GM12878 (cell line): Measurements from ENCODE around the gene ATAD3A.
"Not testable (repeated sequence)": the region's sequence is repeated elsewhere in the genome, so short reads cannot be mapped to it uniquely, and the experiment has no call there.

Experiments used
- CEBPB ChIP-seq, 2 experiments: fragments of 150-350 bp in 1 of 2; IDR thresholded peaks; 2 replicates each; pipeline ENCODE4 v1.6.1; 2012 to 2014; ENCODE audit warnings: low read depth in 2 of 2, low read length in 2 of 2, borderline replicate concordance in 1 of 2, inconsistent platforms in 1 of 2
- EZH2 ChIP-seq: IDR thresholded peaks from 2 replicates; pipeline ENCODE4 v1.6.1; 2012; ENCODE audit warnings: low read depth, mild to moderate bottlenecking, control low read depth, inconsistent platforms, low read length, borderline replicate concordance; ENCODE audit not compliant: control insufficient read depth
- FOXM1 ChIP-seq: IDR thresholded peaks from 2 replicates; pipeline ENCODE4 v1.6.1; 2012; ENCODE audit warnings: low read depth, mild to moderate bottlenecking, inconsistent platforms, low read length, moderate library complexity
- MYC ChIP-seq: IDR thresholded peaks from 2 replicates; pipeline ENCODE4 v1.6.1; 2011; ENCODE audit warnings: mild to moderate bottlenecking, low read length, moderate library complexity, inconsistent platforms; ENCODE audit not compliant: insufficient read depth, insufficient replicate concordance, insufficient read length, severe bottlenecking
- PAX5 ChIP-seq: IDR thresholded peaks from 2 replicates; pipeline ENCODE4 v1.6.1; 2011; ENCODE audit warnings: low read depth, low read length, borderline replicate concordance
- POLR2AphosphoS5 ChIP-seq: IDR thresholded peaks from 2 replicates; pipeline ENCODE4 v1.6.1; 2011; ENCODE audit warnings: mild to moderate bottlenecking, low read length, inconsistent platforms
- PRDM15 ChIP-seq: fragments of 450-650 bp; formaldehyde crosslinking; IDR thresholded peaks from 2 replicates; pipeline ENCODE4 v1.4.0; 2020; ENCODE audit warnings: mild to moderate bottlenecking, moderate library complexity
- RBBP5 ChIP-seq: fragments of 200-600 bp; sonication (generic); conservative IDR thresholded peaks from 2 replicates; pipeline ENCODE4 v1.6.1; 2016
- SMC3 ChIP-seq: IDR thresholded peaks from 2 replicates; pipeline ENCODE4 v1.6.1; 2011; ENCODE audit warnings: low read length, improper control_type of control experiment, borderline replicate concordance
- ZBTB33 ChIP-seq: fragments of 450-650 bp; IDR thresholded peaks from 2 replicates; pipeline ENCODE4 v1.6.1; 2017; ENCODE audit warnings: mild to moderate bottlenecking
- TF ChIP-seq, protein P1 (sequence below), 3 experiments: IDR thresholded peaks in 2 of 3; conservative IDR thresholded peaks in 1 of 3; 2 replicates each; pipeline ENCODE4 v1.5.1; 2011; ENCODE audit warnings: low read depth in 3 of 3, low read length in 3 of 3, mild to moderate bottlenecking in 3 of 3, control low read depth in 2 of 3, moderate library complexity in 2 of 3, inconsistent platforms in 1 of 3, mixed read lengths in 1 of 3; ENCODE audit not compliant: control insufficient read depth in 2 of 3, insufficient read depth in 1 of 3; ENCODE audit errors: extremely low read depth in 1 of 3
- TF ChIP-seq, protein P2 (sequence below): IDR thresholded peaks from 2 replicates; pipeline ENCODE4 v1.6.1; 2012; ENCODE audit warnings: low read depth, low read length, improper control_type of control experiment
- TF ChIP-seq, protein P3 (sequence below): IDR thresholded peaks from 2 replicates; pipeline ENCODE4 v1.6.1; 2012; ENCODE audit warnings: low read depth, low read length, improper control_type of control experiment

DNA sequence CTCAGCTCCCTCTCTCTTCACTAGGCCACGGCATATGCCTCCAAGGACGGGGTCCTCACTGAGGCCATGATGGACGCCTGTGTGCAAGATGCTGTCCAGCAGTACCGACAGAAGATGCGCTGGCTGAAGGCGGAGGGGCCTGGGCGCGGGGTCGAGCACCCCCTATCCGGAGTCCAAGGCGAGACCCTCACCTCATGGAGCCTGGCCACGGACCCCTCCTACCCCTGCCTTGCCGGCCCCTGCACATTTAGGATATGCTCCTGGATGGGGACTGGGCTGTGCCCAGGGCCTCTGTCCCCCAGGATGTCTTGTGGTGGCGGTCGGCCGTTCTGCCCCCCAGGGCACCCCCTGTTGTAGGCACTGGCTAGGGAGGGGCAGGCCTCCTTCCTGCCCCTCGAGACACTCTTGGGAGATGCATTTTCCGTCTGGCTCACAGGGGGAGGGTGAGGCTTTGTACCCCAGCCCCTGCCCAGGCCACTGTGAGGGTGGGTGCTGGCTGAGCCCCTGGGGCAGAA, 16.4 kb upstream of the ATAD3A start:
- not testable (repeated sequence) for TF ChIP-seq PAX5; POLR2AphosphoS5; MYC; CEBPB (IDR thresholded peaks at IDR 0.05; ENCODE audit: borderline replicate concordance in 1 of 2, low read depth in 2 of 2, low read length in 2 of 2); SMC3; PRDM15 (CRISPR knock-in tag); FOXM1; ZBTB33; RBBP5; EZH2
- TF ChIP-seq, protein P1, sequence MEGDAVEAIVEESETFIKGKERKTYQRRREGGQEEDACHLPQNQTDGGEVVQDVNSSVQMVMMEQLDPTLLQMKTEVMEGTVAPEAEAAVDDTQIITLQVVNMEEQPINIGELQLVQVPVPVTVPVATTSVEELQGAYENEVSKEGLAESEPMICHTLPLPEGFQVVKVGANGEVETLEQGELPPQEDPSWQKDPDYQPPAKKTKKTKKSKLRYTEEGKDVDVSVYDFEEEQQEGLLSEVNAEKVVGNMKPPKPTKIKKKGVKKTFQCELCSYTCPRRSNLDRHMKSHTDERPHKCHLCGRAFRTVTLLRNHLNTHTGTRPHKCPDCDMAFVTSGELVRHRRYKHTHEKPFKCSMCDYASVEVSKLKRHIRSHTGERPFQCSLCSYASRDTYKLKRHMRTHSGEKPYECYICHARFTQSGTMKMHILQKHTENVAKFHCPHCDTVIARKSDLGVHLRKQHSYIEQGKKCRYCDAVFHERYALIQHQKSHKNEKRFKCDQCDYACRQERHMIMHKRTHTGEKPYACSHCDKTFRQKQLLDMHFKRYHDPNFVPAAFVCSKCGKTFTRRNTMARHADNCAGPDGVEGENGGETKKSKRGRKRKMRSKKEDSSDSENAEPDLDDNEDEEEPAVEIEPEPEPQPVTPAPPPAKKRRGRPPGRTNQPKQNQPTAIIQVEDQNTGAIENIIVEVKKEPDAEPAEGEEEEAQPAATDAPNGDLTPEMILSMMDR (IDR thresholded peaks at IDR 0.05 in 2 of 3, conservative IDR thresholded peaks at IDR 0.05 in 1 of 3; ENCODE audit: control insufficient read depth in 2 of 3, extremely low read depth in 1 of 3, insufficient read depth in 1 of 3, low read depth in 3 of 3, low read length in 3 of 3): not testable (repeated sequence)
- TF ChIP-seq, protein P2, sequence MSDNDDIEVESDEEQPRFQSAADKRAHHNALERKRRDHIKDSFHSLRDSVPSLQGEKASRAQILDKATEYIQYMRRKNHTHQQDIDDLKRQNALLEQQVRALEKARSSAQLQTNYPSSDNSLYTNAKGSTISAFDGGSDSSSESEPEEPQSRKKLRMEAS: not testable (repeated sequence)
- TF ChIP-seq, protein P3, sequence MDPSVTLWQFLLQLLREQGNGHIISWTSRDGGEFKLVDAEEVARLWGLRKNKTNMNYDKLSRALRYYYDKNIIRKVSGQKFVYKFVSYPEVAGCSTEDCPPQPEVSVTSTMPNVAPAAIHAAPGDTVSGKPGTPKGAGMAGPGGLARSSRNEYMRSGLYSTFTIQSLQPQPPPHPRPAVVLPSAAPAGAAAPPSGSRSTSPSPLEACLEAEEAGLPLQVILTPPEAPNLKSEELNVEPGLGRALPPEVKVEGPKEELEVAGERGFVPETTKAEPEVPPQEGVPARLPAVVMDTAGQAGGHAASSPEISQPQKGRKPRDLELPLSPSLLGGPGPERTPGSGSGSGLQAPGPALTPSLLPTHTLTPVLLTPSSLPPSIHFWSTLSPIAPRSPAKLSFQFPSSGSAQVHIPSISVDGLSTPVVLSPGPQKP: not testable (repeated sequence)
